Measurements from ENCODE around the gene TEX19.

TEX19 gene

GRCh38 chr17:82321947-82322466, 37.0 kb upstream of the TEX19 start:
- DNase-seq (ENCODE audit: low read depth): no peak

GRCh38 chr17:82322526-82323453, 36.3 kb upstream of the TEX19 start:
- no peak for DNase-seq (ENCODE audit: low read depth)

- DNase-seq (ENCODE audit: low read depth): no peak
Observed at GRCh38 chr17:82323514-82324234, 35.4 kb upstream of the TEX19 start.

GRCh38 chr17:82324566-82325285, 34.3 kb upstream of the TEX19 start:
- no peak for DNase-seq (ENCODE audit: low read depth)

- no peak for DNase-seq (ENCODE audit: low read depth)
Observed at GRCh38 chr17:82325286-82326180, 33.5 kb upstream of the TEX19 start.

GRCh38 chr17:82327289-82327688, 31.8 kb upstream of the TEX19 start:
- DNase-seq (ENCODE audit: low read depth): no peak

- no peak for DNase-seq (ENCODE audit: low read depth)
Observed at GRCh38 chr17:82327757-82328140, 31.3 kb upstream of the TEX19 start.

GRCh38 chr17:82328141-82328993, 30.7 kb upstream of the TEX19 start:
- DNase-seq (ENCODE audit: low read depth): no peak

- DNase-seq (ENCODE audit: low read depth): no peak
Observed at GRCh38 chr17:82328994-82329507, 30.0 kb upstream of the TEX19 start.

- DNase-seq (ENCODE audit: low read depth): no peak
Observed at GRCh38 chr17:82329683-82330321, 29.2 kb upstream of the TEX19 start.

- no peak for DNase-seq (ENCODE audit: low read depth)
Observed at GRCh38 chr17:82330322-82331239, 28.5 kb upstream of the TEX19 start.

- DNase-seq (ENCODE audit: low read depth): no peak
Observed at GRCh38 chr17:82331345-82331939, 27.6 kb upstream of the TEX19 start.

GRCh38 chr17:82332669-82333278, 26.3 kb upstream of the TEX19 start:
- no peak for DNase-seq (ENCODE audit: low read depth)

- DNase-seq (ENCODE audit: low read depth): no peak
Observed at GRCh38 chr17:82333279-82334171, 25.5 kb upstream of the TEX19 start, which contains the start of gene SECTM1. SECTM1 (minus strand) TSS chr17:82333766; CDS start chr17:82327240, 6,526 bp downstream.

- no peak for DNase-seq (ENCODE audit: low read depth)
Observed at GRCh38 chr17:82334204-82334621, 24.8 kb upstream of the TEX19 start.

- no peak for DNase-seq (ENCODE audit: low read depth)
Observed at GRCh38 chr17:82334622-82335394, 24.2 kb upstream of the TEX19 start.
